ENCODE data around the gene AIRE. TPM values are rescaled to one million over a fixed set of nuclear protein-coding genes. Genes with fewer than 3 reads are reported as not detected.

The AIRE gene
- total RNA-seq, 6 donors from 2014 or later: not detected

DNA sequence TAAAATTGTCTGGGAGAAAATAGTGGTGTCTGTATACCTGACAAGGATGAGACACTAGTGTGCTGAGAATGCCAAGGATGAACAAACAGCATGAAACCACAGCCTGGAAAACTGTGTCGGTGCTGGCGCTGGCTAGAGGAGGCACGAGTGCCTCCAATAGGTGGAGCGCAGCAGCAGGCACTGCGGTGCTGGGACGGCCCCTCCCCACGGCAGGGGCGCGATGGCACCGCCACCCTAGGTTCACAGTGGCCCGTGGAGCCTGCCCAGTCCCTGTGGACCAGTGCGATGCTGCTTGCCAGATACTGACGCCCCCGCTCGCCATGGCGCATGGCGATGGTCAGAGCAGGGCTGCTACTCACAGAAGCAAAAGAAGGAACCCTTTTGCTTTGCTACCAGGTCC lies 46.7 kb downstream of the AIRE start:
- DNase-seq: peak in 1 of 2 donors; percentile 75
- WGBS, 2 donors: 93 to 94% methylated on average over 13 to 17 of the region's 17 CpGs

GRCh38 chr21:44332965-44333364 lies 47.3 kb downstream of the AIRE start:
- 92 to 94% methylated on average over 9 to 22 of the region's 22 CpGs for WGBS, 2 donors
- no peak for TF ChIP-seq CTCF (IDR thresholded peaks at IDR 0.05)
- TF ChIP-seq POLR2AphosphoS5 (IDR thresholded peaks at IDR 0.05): no peak
- no peak for TF ChIP-seq POLR2A (IDR thresholded peaks at IDR 0.05)
- TF ChIP-seq EP300 (IDR thresholded peaks at IDR 0.05): no peak
- Histone ChIP-seq H3K4me1 (peaks cover 0 to 7% (median 2%) of the 10 kb centered on the region in 4 donors), H3K4me3 (no peak overlapping the region), H3K9me3 (no peaks in the 10 kb centered on the region), H3K27me3 (no peaks in the 10 kb centered on the region), H3K27ac (no peak overlapping the region), H3K36me3 (peaks cover 0 to 43% (median 19%) of the 10 kb centered on the region in 4 donors)
- no peak for ATAC-seq (ENCODE audit: low FRiP score in 2 of 2)
- DNase-seq: peak in 1 of 2 donors; percentile 80

More for the DNA sequence above, 46.7 kb downstream of the AIRE start:
- Histone ChIP-seq H3K4me3 (no peak overlapping the region), H3K27me3 (no peaks in the 10 kb centered on the region), H3K27ac (no peak overlapping the region), H3K4me1 (peaks cover 0 to under 1% (median 0%) of the 10 kb centered on the region in 4 donors), H3K36me3 (peaks cover 0 to 47% (median 24%) of the 10 kb centered on the region in 4 donors), H3K9me3 (no peaks in the 10 kb centered on the region)
- TF ChIP-seq POLR2A (IDR thresholded peaks at IDR 0.05): no peak
- TF ChIP-seq EP300 (IDR thresholded peaks at IDR 0.05): no peak
- no peak for TF ChIP-seq POLR2AphosphoS5 (IDR thresholded peaks at IDR 0.05)
- TF ChIP-seq CTCF (IDR thresholded peaks at IDR 0.05): no peak
- no peak for ATAC-seq (ENCODE audit: low FRiP score in 2 of 2)

GRCh38 chr21:44333509-44334328 lies 48.0 kb downstream of the AIRE start:
- TF ChIP-seq POLR2AphosphoS5 (IDR thresholded peaks at IDR 0.05): no peak
- no peak for TF ChIP-seq EP300 (IDR thresholded peaks at IDR 0.05)
- no peak for TF ChIP-seq CTCF (IDR thresholded peaks at IDR 0.05)
- no peak for TF ChIP-seq POLR2A (IDR thresholded peaks at IDR 0.05)
- no peaks in the 10 kb centered on the region for H3K9me3 ChIP-seq
- no peak overlapping the region for H3K4me3 ChIP-seq
- peaks cover 0 to 13% (median 6%) of the 10 kb centered on the region in 4 donors for H3K4me1 ChIP-seq
- 91 to 92% methylated on average over 18 to 41 of the region's 45 CpGs for WGBS, 2 donors
- peak in 1 of 2 donors; percentile 85 for DNase-seq
- H3K36me3 ChIP-seq: peaks cover 0 to 43% (median 17%) of the 10 kb centered on the region in 4 donors
- no peaks in the 10 kb centered on the region for H3K27me3 ChIP-seq
- ATAC-seq (ENCODE audit: low FRiP score in 2 of 2): no peak
- H3K27ac ChIP-seq: no peak overlapping the region

DNA sequence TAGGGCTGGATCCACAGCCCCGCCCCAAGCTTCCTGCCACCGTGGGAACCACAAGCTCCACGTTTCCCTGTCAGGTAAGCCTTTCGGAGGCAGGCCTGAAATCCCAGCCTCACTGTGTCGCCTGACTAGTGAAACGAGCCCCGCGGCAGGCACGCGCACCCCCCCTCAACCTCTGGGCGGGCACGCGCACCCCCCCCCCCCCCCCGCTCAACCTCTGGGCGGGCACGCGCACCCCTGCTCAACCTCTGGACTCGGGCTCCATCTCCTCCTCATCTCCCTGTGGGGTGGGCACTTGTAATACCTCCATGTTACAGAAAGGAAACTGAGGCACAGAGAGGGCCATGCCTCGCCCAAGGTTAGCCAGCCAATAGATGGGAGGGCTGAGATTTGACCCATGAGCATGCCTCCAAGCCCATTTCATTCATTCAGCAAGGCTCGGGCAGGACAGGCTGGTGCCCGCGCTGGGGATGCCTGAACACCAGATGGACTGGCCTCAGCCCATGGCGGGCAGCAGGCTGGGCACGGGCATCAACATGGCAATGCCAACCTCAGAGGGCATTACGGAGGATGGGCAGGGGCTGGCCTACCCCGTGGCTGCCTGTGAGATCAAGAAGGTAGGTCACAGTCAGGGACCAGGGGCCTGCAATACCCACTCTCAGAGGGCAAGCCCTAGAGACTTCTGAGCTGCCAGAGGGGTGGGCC lies 48.8 kb downstream of the AIRE start:
- DNase-seq (peak in 1 of 2 donors; percentile 60), ATAC-seq (ENCODE audit: low FRiP score in 2 of 2) (no peak)
- 88 to 96% methylated on average over 11 to 14 of the region's 26 CpGs for WGBS, 2 donors
- H3K4me1 ChIP-seq: peaks cover 0 to 14% (median 6%) of the 10 kb centered on the region in 4 donors
- H3K9me3 ChIP-seq: no peaks in the 10 kb centered on the region
- no peak overlapping the region for H3K27ac ChIP-seq
- no peaks in the 10 kb centered on the region for H3K27me3 ChIP-seq
- TF ChIP-seq POLR2AphosphoS5 (IDR thresholded peaks at IDR 0.05): no peak
- no peak for TF ChIP-seq EP300 (IDR thresholded peaks at IDR 0.05)
- H3K4me3 ChIP-seq: no peak overlapping the region
- peaks cover 0 to 42% (median 17%) of the 10 kb centered on the region in 4 donors for H3K36me3 ChIP-seq

Data from upper lobe of left lung (tissue), 6 donors.